ENCODE results near the gene NLRX1. TPM values are rescaled to one million over a fixed set of nuclear protein-coding genes. Genes with fewer than 3 reads are reported as not detected.

NLRX1 gene
- total and polyA plus RNA-seq, 9 donors = 3.1 to 13.4 (median 7.2) TPM

DNA sequence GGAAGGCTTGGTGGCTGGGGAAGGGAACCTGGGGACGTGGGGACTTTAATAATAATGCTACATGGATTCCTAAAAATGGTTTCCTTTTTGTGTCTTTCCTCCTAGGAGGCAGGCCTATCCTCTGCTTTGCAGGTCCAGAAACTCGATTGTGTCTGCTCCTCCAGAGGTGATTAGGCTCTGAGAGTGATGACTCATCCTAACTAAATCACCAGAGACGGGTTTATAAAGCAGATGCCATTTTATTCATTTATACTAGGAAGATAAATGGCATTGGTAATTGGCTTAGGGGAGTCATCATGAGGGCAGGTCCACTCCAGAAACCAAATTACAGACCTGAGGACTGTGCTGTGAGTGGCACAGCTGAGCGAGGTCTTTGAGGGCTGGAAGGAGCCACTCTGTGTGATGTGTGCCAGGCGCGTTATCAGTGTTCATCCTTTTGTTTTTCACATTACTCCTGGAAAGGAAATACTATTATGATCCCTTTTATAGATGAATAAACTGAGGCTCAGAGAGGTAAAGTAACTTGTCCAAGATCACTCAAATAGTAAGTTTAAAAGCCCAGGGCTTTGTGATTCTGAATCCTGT lies 7.1 kb downstream of the NLRX1 start:
- TF ChIP-seq POLR2A (IDR thresholded peaks at IDR 0.05) (no peak), EP300 (IDR thresholded peaks at IDR 0.05) (no peak)
- TF ChIP-seq, protein P1, sequence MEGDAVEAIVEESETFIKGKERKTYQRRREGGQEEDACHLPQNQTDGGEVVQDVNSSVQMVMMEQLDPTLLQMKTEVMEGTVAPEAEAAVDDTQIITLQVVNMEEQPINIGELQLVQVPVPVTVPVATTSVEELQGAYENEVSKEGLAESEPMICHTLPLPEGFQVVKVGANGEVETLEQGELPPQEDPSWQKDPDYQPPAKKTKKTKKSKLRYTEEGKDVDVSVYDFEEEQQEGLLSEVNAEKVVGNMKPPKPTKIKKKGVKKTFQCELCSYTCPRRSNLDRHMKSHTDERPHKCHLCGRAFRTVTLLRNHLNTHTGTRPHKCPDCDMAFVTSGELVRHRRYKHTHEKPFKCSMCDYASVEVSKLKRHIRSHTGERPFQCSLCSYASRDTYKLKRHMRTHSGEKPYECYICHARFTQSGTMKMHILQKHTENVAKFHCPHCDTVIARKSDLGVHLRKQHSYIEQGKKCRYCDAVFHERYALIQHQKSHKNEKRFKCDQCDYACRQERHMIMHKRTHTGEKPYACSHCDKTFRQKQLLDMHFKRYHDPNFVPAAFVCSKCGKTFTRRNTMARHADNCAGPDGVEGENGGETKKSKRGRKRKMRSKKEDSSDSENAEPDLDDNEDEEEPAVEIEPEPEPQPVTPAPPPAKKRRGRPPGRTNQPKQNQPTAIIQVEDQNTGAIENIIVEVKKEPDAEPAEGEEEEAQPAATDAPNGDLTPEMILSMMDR (IDR thresholded peaks at IDR 0.05) = no peak
- Histone ChIP-seq H3K36me3 (no peaks in the 10 kb centered on the region), H3K27ac (no peak overlapping the region), H3K27me3 (no peaks in the 10 kb centered on the region), H3K9me3 (no peaks in the 10 kb centered on the region), H3K4me3 (no peak overlapping the region), H3K4me1 (ENCODE audit: insufficient read depth) (no peaks in the 10 kb centered on the region)
- intact Hi-C loops (cut with DNase I) = no loop called here
- WGBS, 3 donors = 58 to 66% (median 59%) methylated on average over 6 of the region's 6 CpGs
- DNase-seq = no peak

DNA sequence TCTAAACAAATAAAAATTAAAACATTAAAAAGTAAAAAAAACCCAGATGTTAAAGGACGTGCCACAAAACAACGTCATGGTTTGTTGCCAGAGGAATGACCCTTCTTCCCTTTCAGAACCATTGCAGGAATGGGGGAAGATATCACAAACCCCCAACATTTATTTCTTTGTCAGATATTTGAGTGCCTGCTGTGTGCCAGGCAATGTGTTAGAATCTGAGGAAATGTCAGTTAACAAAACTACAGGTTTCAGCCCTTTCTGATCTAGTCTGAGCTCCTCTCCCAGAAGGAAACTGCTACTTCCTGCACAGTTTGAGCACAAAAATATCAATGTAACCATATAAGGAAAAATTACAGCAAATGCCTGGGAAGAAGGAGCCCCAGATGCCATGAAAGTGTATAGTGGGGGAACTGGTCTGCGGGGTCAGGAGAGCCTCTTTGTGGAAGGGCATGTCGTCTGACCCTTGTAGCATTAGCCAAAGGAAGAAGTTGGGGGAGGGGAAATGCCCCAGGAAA lies 9.7 kb downstream of the NLRX1 start:
- Histone ChIP-seq H3K4me3 (no peak overlapping the region), H3K4me1 (ENCODE audit: insufficient read depth) (no peaks in the 10 kb centered on the region), H3K27me3 (no peaks in the 10 kb centered on the region), H3K36me3 (no peaks in the 10 kb centered on the region), H3K27ac (no peak overlapping the region), H3K9me3 (no peaks in the 10 kb centered on the region)
- intact Hi-C loops (cut with DNase I) = no loop called here
- TF ChIP-seq, protein P1 (IDR thresholded peaks at IDR 0.05) = no peak
- TF ChIP-seq EP300 (IDR thresholded peaks at IDR 0.05) (no peak), POLR2A (IDR thresholded peaks at IDR 0.05) (no peak)
- DNase-seq = no peak
- 50 to 52% (median 51%) methylated on average over 4 of the region's 4 CpGs for WGBS, 3 donors

DNA sequence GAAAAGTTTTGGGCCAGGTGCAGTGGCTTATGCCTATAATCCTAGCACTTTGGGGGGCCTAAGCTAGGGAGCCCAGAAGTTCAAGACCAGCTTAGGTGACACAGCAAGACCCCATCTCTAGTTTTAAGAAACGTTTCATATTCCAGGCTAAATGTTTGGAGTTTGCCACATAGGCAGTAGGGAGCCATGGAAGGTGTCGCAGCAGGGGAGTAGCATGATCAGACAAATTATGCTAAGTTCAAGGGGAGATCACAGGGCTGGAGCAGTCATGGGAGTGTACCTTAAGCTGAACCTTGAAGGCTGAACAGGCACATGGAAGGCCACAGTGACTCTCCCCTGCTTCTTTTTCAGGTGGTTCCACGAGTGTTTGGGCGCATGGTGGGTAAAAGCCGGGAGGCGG lies 10.8 kb downstream of the NLRX1 start:
- WGBS, 3 donors = 95 to 98% (median 96%) methylated on average over 6 of the region's 6 CpGs
- no peak for DNase-seq
- Histone ChIP-seq H3K27ac (no peak overlapping the region), H3K9me3 (no peaks in the 10 kb centered on the region), H3K4me3 (no peak overlapping the region), H3K27me3 (no peaks in the 10 kb centered on the region), H3K36me3 (no peaks in the 10 kb centered on the region), H3K4me1 (ENCODE audit: insufficient read depth) (no peaks in the 10 kb centered on the region)
- no peak for TF ChIP-seq POLR2A (IDR thresholded peaks at IDR 0.05)
- TF ChIP-seq EP300 (IDR thresholded peaks at IDR 0.05) = no peak
- TF ChIP-seq, protein P1 (IDR thresholded peaks at IDR 0.05) = no peak
- intact Hi-C loops (cut with DNase I) = no loop called here

DNA sequence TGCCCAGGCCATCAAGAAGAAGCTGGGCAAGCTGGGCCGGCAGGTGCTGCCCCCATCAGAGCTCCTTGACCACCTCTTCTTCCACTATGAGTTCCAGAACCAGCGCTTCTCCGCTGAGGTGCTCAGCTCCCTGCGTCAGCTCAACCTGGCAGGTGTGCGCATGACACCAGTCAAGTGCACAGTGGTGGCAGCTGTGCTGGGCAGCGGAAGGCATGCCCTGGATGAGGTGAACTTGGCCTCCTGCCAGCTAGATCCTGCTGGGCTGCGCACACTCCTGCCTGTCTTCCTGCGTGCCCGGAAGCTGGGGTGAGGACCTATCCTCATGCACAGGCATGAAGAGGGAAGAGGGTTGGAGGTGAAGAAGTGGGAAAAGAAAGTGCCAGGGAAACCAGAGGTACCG lies 11.5 kb downstream of the NLRX1 start:
- Histone ChIP-seq H3K27me3 (no peaks in the 10 kb centered on the region), H3K4me3 (no peak overlapping the region), H3K4me1 (ENCODE audit: insufficient read depth) (no peaks in the 10 kb centered on the region), H3K9me3 (no peaks in the 10 kb centered on the region), H3K36me3 (no peaks in the 10 kb centered on the region), H3K27ac (no peak overlapping the region)
- DNase-seq = no peak
- WGBS, 3 donors = 89 to 94% (median 90%) methylated on average over 10 of the region's 10 CpGs
- TF ChIP-seq POLR2A (IDR thresholded peaks at IDR 0.05) (no peak), EP300 (IDR thresholded peaks at IDR 0.05) (no peak)
- TF ChIP-seq, protein P1 (IDR thresholded peaks at IDR 0.05) = no peak
- intact Hi-C loops (cut with DNase I) = loop anchor here in 1 of 4 donors (10.0 kb wide), 1 partner anchor 45 kb away; no protein-coding TSS in a partner anchor
